HepG2 (cell line): Measurements from ENCODE around the gene NUTF2. TPM values are rescaled to one million over a fixed set of nuclear protein-coding genes. Genes with fewer than 3 reads are reported as not detected.

Source experiments
- BCL3 ChIP-seq: sonication (generic); formaldehyde crosslinking; IDR thresholded peaks from 2 replicates; pipeline ENCODE4 v1.5.1; 2020; ENCODE audit warnings: mild to moderate bottlenecking, missing genetic modification reagents, moderate library complexity
- CHD4 ChIP-seq: fragments of 200-600 bp; sonication (generic); IDR thresholded peaks from 2 replicates; pipeline ENCODE4 v1.7.0; 2017; ENCODE audit warnings: mild to moderate bottlenecking, low read length, borderline replicate concordance
- DBP ChIP-seq: sonication (generic); formaldehyde crosslinking; IDR thresholded peaks from 2 replicates; pipeline ENCODE4 v1.4.0; 2020; ENCODE audit warnings: missing genetic modification reagents; ENCODE audit errors: not compliant biosample characterization
- FIP1L1 ChIP-seq: fragments of 200-400 bp; formaldehyde crosslinking; IDR thresholded peaks from 2 replicates; pipeline ENCODE4 v1.6.1; 2018; ENCODE audit warnings: low read depth, mild to moderate bottlenecking, low read length, moderate library complexity, borderline replicate concordance; ENCODE audit not compliant: insufficient read depth
- FOXJ3 ChIP-seq: sonication (generic); formaldehyde crosslinking; IDR thresholded peaks from 2 replicates; pipeline ENCODE4 v1.4.0; 2020; ENCODE audit warnings: missing genetic modification reagents, mild to moderate bottlenecking, borderline replicate concordance
- GRHL1 ChIP-seq: sonication (generic); formaldehyde crosslinking; conservative IDR thresholded peaks from 2 replicates; pipeline ENCODE4 v1.8.0; 2022; ENCODE audit warnings: missing genetic modification reagents
- HNF4A ChIP-seq: sonication (generic); formaldehyde crosslinking; IDR thresholded peaks from 2 replicates; pipeline ENCODE4 v1.4.0; 2020; ENCODE audit warnings: missing genetic modification reagents
- HOXD1 ChIP-seq: sonication (generic); formaldehyde crosslinking; IDR thresholded peaks from 2 replicates; pipeline ENCODE4 v1.5.0; 2020; ENCODE audit warnings: missing genetic modification reagents
- MLXIP ChIP-seq: sonication (generic); formaldehyde crosslinking; IDR thresholded peaks from 2 replicates; pipeline ENCODE4 v1.9.0; 2021; ENCODE audit warnings: missing genetic modification reagents, borderline replicate concordance
- NR2F1 ChIP-seq, 2 experiments: fragments of 450-650 bp in 1 of 2; formaldehyde crosslinking in 1 of 2; IDR thresholded peaks; 2 replicates each; pipeline versions ENCODE4 v1.5.0 to v1.6.1; 2016 to 2020; ENCODE audit warnings: mild to moderate bottlenecking in 1 of 2, missing compliant biosample characterization in 1 of 2, missing genetic modification reagents in 1 of 2, moderate library complexity in 1 of 2
- PAX8 ChIP-seq: sonication (generic); formaldehyde crosslinking; IDR thresholded peaks from 2 replicates; pipeline ENCODE4 v1.8.0; 2022; ENCODE audit warnings: mild to moderate bottlenecking, missing genetic modification reagents, borderline replicate concordance
- RBAK ChIP-seq: sonication (generic); formaldehyde crosslinking; IDR thresholded peaks from 2 replicates; pipeline ENCODE4 v1.5.1; 2020; ENCODE audit warnings: mild to moderate bottlenecking, missing genetic modification reagents
- SOX6 ChIP-seq, 2 experiments: fragments of 450-650 bp in 1 of 2; sonication (generic) in 1 of 2; formaldehyde crosslinking in 1 of 2; IDR thresholded peaks; 2 replicates each; pipeline versions ENCODE4 v1.4.0 to v1.6.1; 2017 to 2020; ENCODE audit warnings: antibody characterized with exemption in 1 of 2, mild to moderate bottlenecking in 1 of 2, missing genetic modification reagents in 1 of 2
- TBX3 ChIP-seq: fragments of 450-650 bp; IDR thresholded peaks from 2 replicates; pipeline ENCODE4 v1.6.1; 2017; ENCODE audit warnings: antibody characterized with exemption, mild to moderate bottlenecking, inconsistent platforms, borderline replicate concordance
- ZFP62 ChIP-seq: sonication (generic); formaldehyde crosslinking; IDR thresholded peaks from 2 replicates; pipeline ENCODE4 v1.4.0; 2020; ENCODE audit warnings: missing genetic modification reagents
- ZNF326 ChIP-seq: sonication (generic); formaldehyde crosslinking; IDR thresholded peaks from 2 replicates; pipeline ENCODE4 v1.4.0; 2020; ENCODE audit warnings: missing genetic modification reagents, borderline replicate concordance
- ZNF441 ChIP-seq: sonication (generic); formaldehyde crosslinking; IDR thresholded peaks from 2 replicates; pipeline ENCODE4 v1.7.0; 2021; ENCODE audit warnings: missing genetic modification reagents, borderline replicate concordance
- ZNF607 ChIP-seq: sonication (generic); formaldehyde crosslinking; IDR thresholded peaks from 2 replicates; pipeline ENCODE4 v1.5.1; 2020; ENCODE audit warnings: missing genetic modification reagents, mild to moderate bottlenecking, borderline replicate concordance
- ZNF672 ChIP-seq: sonication (generic); formaldehyde crosslinking; IDR thresholded peaks from 2 replicates; pipeline ENCODE4 v1.8.1; 2022; ENCODE audit warnings: missing genetic modification reagents
- ZNF772 ChIP-seq: sonication (generic); formaldehyde crosslinking; IDR thresholded peaks from 2 replicates; pipeline ENCODE4 v1.5.0; 2020; ENCODE audit warnings: mild to moderate bottlenecking, missing genetic modification reagents
- ZNF883 ChIP-seq: sonication (generic); formaldehyde crosslinking; IDR thresholded peaks from 2 replicates; pipeline ENCODE4 v1.5.1; 2020; ENCODE audit warnings: mild to moderate bottlenecking, missing genetic modification reagents; ENCODE audit errors: not compliant biosample characterization
- ZZZ3 ChIP-seq: sonication (generic); formaldehyde crosslinking; IDR thresholded peaks from 2 replicates; pipeline ENCODE4 v1.4.0; 2020; ENCODE audit warnings: missing genetic modification reagents, mild to moderate bottlenecking, borderline replicate concordance
- polyA plus RNA-seq, 8 experiments: library from polyadenylated mRNA; depleted of rRNA in 3 of 8; stranded (reverse) in 7 of 8; unstranded in 1 of 8; fragments of >200 nt; fragmentation: Illumina TruSeq in 4 of 8; extraction: Trizol in 4 of 8; gene quantifications; 2 replicates each; pipeline versions ENCODE4 v1.2.1 to v1.2.3, GENCODE V29; 2011 to 2016; ENCODE audit warnings: low read depth in 4 of 8, missing spikeins in 1 of 8, mixed read lengths in 1 of 8; ENCODE audit not compliant: insufficient read depth in 1 of 8
- total RNA-seq, 5 experiments: library from RNA; depleted of rRNA; stranded (reverse); fragments of >200 nt; fragmentation: Illumina TruSeq; extraction: Trizol; gene quantifications; 2 replicates each; pipeline ENCODE4 v1.2.3, GENCODE V29; 2016; ENCODE audit warnings: low read depth in 1 of 5

NUTF2 gene
- total and polyA plus RNA-seq, 2 of the 13 experiments (the other 11 are each of a cell fraction or from before 2014, with no cell fraction given) = 168 to 214 TPM

GRCh38 chr16:67841816-67842508 lies 4.8 kb upstream of the NUTF2 start, which contains the start of gene THAP11 (continued):
- no peak for TF ChIP-seq PAX8 (CRISPR knock-in tag)
- no peak for TF ChIP-seq RBAK (CRISPR knock-in tag)
- TF ChIP-seq ZNF326 (CRISPR knock-in tag) = no peak
- TF ChIP-seq MLXIP (CRISPR knock-in tag) = no peak
- TF ChIP-seq FOXJ3 = no peak
- TF ChIP-seq HNF4A = 0 out of 2 replicates have a peak, but pooled peaks have one; percentile 4
- TF ChIP-seq ZNF441 (CRISPR knock-in tag) = peak; percentile 79
- no peak for TF ChIP-seq ZNF672 (CRISPR knock-in tag)
- TF ChIP-seq BCL3 = peak; percentile 56; the same call in 1 of the 2 replicates
- peak; percentile 66; the same call in 1 of the 2 replicates for TF ChIP-seq TBX3
- TF ChIP-seq ZFP62 (CRISPR knock-in tag) = no peak
- no peak for TF ChIP-seq HOXD1 (CRISPR knock-in tag)
- TF ChIP-seq FIP1L1 = 0 out of 2 replicates have a peak, but pooled peaks have one; percentile 81
- 0 out of 2 replicates have a peak, but pooled peaks have one; percentile 17 for TF ChIP-seq ZNF607 (CRISPR knock-in tag)
- no peak for TF ChIP-seq CHD4
- TF ChIP-seq ZNF772 (CRISPR knock-in tag) = peak; percentile 79; the same call in 1 of the 2 replicates
- TF ChIP-seq ZNF883 (CRISPR knock-in tag) = peak; percentile 72
- TF ChIP-seq DBP (CRISPR knock-in tag) = peak; percentile 87
- no peak for TF ChIP-seq SOX6 (IDR thresholded peaks at IDR 0.05)
- TF ChIP-seq SOX6 (CRISPR knock-in tag; IDR thresholded peaks at IDR 0.05) = no peak; the same call in 1 of the 2 replicates
- TF ChIP-seq ZZZ3 (CRISPR knock-in tag) = no peak
- no peak for TF ChIP-seq GRHL1 (CRISPR knock-in tag)
- TF ChIP-seq NR2F1 (CRISPR knock-in tag; IDR thresholded peaks at IDR 0.05) = no peak
